Transverse colon (tissue), 4 donors: Measurements from ENCODE around the gene ZNF516.

Experiments used
- POLR2A ChIP-seq: fragments of 450-650 bp; IDR thresholded peaks from one replicate; pipeline ENCODE4 v1.6.1; 2016; ENCODE audit warnings: antibody characterized with exemption, mild to moderate bottlenecking, moderate library complexity
- POLR2AphosphoS5 ChIP-seq, 3 donors: sonication (generic); formaldehyde crosslinking; IDR thresholded peaks; one replicate each; pipeline ENCODE4 v1.6.1; 2016; ENCODE audit warnings: antibody characterized with exemption in 3 of 3
- TF ChIP-seq, protein P1 (sequence below), 5 experiments: fragments of 200-600 bp in 3 of 5; fragments of 450-650 bp in 2 of 5; sonication (generic) in 3 of 5; IDR thresholded peaks; 1 replicate in 2 of 5; 2 replicates in 3 of 5; pipeline ENCODE4 v1.5.1; 2016 to 2017; ENCODE audit warnings: antibody characterized with exemption in 5 of 5, inconsistent platforms in 3 of 5, mild to moderate bottlenecking in 2 of 5, moderate library complexity in 1 of 5

DNA sequence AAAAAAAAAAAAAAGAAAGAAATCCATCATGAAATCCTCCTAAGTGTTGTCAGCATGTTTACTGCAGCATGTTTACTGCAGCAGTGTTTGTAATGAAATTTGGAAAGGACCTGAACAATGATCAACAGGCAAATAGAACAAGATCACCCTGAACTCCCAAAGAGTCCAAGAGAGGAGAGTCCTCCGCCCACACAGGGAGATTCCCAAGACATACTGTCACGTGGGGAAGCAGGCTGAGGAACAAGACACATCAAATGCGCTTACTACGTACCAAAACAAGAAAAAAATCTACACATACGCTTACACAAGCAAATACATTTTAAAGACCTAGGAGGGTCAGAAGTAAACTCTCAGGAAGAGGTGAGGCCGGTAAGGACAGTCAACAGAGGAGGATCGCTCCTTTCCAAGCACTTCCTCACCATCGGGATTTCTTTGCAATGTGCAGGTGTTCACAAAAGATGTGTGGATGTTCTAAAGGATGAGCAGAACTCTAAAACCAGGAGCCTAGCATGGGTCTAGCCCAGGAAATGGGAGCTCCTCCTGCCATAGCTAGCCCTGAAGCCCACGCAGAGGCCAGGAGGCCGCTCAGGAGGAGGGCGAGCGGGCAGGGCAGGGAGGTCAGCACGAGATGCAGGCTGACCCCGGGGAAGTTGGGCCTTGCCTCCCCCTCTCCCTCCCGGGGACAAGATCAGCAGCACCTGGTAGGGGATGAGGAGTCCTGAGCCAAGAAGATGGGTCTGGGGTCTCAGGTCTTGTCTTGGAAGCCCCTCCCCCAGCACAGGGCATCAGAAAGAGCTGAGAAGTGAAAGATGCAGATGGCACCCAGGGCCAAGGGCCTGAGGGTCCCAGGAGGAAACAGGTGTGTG lies 66.4 kb downstream of the ZNF516 start:
- TF ChIP-seq POLR2A: no peak
- TF ChIP-seq, protein P1, sequence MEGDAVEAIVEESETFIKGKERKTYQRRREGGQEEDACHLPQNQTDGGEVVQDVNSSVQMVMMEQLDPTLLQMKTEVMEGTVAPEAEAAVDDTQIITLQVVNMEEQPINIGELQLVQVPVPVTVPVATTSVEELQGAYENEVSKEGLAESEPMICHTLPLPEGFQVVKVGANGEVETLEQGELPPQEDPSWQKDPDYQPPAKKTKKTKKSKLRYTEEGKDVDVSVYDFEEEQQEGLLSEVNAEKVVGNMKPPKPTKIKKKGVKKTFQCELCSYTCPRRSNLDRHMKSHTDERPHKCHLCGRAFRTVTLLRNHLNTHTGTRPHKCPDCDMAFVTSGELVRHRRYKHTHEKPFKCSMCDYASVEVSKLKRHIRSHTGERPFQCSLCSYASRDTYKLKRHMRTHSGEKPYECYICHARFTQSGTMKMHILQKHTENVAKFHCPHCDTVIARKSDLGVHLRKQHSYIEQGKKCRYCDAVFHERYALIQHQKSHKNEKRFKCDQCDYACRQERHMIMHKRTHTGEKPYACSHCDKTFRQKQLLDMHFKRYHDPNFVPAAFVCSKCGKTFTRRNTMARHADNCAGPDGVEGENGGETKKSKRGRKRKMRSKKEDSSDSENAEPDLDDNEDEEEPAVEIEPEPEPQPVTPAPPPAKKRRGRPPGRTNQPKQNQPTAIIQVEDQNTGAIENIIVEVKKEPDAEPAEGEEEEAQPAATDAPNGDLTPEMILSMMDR (IDR thresholded peaks at IDR 0.05): no peak
- no peak for TF ChIP-seq POLR2AphosphoS5 (IDR thresholded peaks at IDR 0.05)
